Ishikawa (cell line): ENCODE results near the gene PLA2G7.

Source experiments
- CEBPB ChIP-seq: IDR thresholded peaks from 2 replicates; pipeline ENCODE4 v1.6.1; 2012
- CREB1 ChIP-seq: IDR thresholded peaks from 2 replicates; pipeline ENCODE4 v1.6.1; 2012; ENCODE audit warnings: low read depth
- EGR1 ChIP-seq: IDR thresholded peaks from 2 replicates; pipeline ENCODE4 v1.6.1; 2012
- EP300 ChIP-seq: IDR thresholded peaks from 2 replicates; pipeline ENCODE4 v1.6.1; 2012; ENCODE audit warnings: borderline replicate concordance
- FOXM1 ChIP-seq: IDR thresholded peaks from 2 replicates; pipeline ENCODE4 v1.6.1; 2012; ENCODE audit warnings: low read depth, borderline replicate concordance
- MAX ChIP-seq: IDR thresholded peaks from 2 replicates; pipeline ENCODE4 v1.6.1; 2012
- NFIC ChIP-seq: IDR thresholded peaks from 2 replicates; pipeline ENCODE4 v1.6.1; 2012
- RAD21 ChIP-seq: IDR thresholded peaks from 2 replicates; pipeline ENCODE4 v1.6.1; 2012; ENCODE audit warnings: low read depth
- REST ChIP-seq: IDR thresholded peaks from 2 replicates; pipeline ENCODE4 v1.6.1; 2012; ENCODE audit warnings: low read depth, mild to moderate bottlenecking
- TAF1 ChIP-seq: IDR thresholded peaks from 2 replicates; pipeline ENCODE4 v1.6.1; 2012; ENCODE audit warnings: low read depth, mild to moderate bottlenecking
- TCF12 ChIP-seq: IDR thresholded peaks from 2 replicates; pipeline ENCODE4 v1.6.1; 2012; ENCODE audit warnings: low read depth
- TEAD4 ChIP-seq: IDR thresholded peaks from 2 replicates; pipeline ENCODE4 v1.6.1; 2012
- USF1 ChIP-seq: IDR thresholded peaks from 2 replicates; pipeline ENCODE4 v1.6.1; 2012
- YY1 ChIP-seq: IDR thresholded peaks from 2 replicates; pipeline ENCODE4 v1.6.1; 2012; ENCODE audit warnings: low read depth
- ZBTB7A ChIP-seq: IDR thresholded peaks from 2 replicates; pipeline ENCODE4 v1.6.1; 2012; ENCODE audit warnings: low read depth

PLA2G7 gene

GRCh38 chr6:46688966-46689335 lies 46.2 kb downstream of the PLA2G7 start:
- TF ChIP-seq TCF12 (no peak), TEAD4 (no peak), TAF1 (no peak), EGR1 (no peak), EP300 (no peak), REST (no peak), USF1 (no peak), NFIC (no peak), FOXM1 (no peak), RAD21 (no peak), YY1 (no peak), MAX (no peak), ZBTB7A (no peak), CEBPB (no peak), CREB1 (no peak)

GRCh38 chr6:46688117-46688965 lies 46.8 kb downstream of the PLA2G7 start:
- TF ChIP-seq FOXM1 = no peak
- no peak for TF ChIP-seq YY1
- TF ChIP-seq MAX = no peak
- TF ChIP-seq NFIC = no peak
- no peak for TF ChIP-seq CEBPB
- TF ChIP-seq TAF1 = no peak
- TF ChIP-seq CREB1 = no peak
- no peak for TF ChIP-seq RAD21
- no peak for TF ChIP-seq REST
- no peak for TF ChIP-seq EP300
- TF ChIP-seq EGR1 = no peak
- no peak for TF ChIP-seq TEAD4
- no peak for TF ChIP-seq TCF12
- TF ChIP-seq ZBTB7A = no peak

- TF ChIP-seq REST (no peak), ZBTB7A (no peak), NFIC (no peak), YY1 (no peak), TAF1 (no peak), TCF12 (no peak), TEAD4 (no peak), FOXM1 (no peak), CREB1 (no peak), EGR1 (no peak), USF1 (no peak), RAD21 (no peak), EP300 (no peak), CEBPB (no peak), MAX (no peak)
Measured at GRCh38 chr6:46687619-46688097, 47.5 kb downstream of the PLA2G7 start, which contains the start of gene TDRD6. Gene TDRD6 (plus strand): TSS chr6:46687885. CDS start chr6:46688129, 244 bp downstream.

GRCh38 chr6:46684771-46685170 lies 50.4 kb downstream of the PLA2G7 start:
- TF ChIP-seq YY1 (no peak), TCF12 (no peak), CREB1 (no peak), TAF1 (no peak), FOXM1 (no peak), EGR1 (no peak), USF1 (no peak)
